ENCODE data around the gene HRC. TPM values are rescaled to one million over a fixed set of nuclear protein-coding genes. Genes with fewer than 3 reads are reported as not detected.
"Not testable (repeated sequence)": the region's sequence is repeated elsewhere in the genome, so short reads cannot be mapped to it uniquely, and the experiment has no call there.

Gene HRC
- total RNA-seq, 1 donor from 2014 or later: 2.1 TPM

GRCh38 chr19:49160450-49161189 is 5.4 kb upstream of the HRC start:
- DNase-seq (ENCODE audit: low spot score): no peak

DNA sequence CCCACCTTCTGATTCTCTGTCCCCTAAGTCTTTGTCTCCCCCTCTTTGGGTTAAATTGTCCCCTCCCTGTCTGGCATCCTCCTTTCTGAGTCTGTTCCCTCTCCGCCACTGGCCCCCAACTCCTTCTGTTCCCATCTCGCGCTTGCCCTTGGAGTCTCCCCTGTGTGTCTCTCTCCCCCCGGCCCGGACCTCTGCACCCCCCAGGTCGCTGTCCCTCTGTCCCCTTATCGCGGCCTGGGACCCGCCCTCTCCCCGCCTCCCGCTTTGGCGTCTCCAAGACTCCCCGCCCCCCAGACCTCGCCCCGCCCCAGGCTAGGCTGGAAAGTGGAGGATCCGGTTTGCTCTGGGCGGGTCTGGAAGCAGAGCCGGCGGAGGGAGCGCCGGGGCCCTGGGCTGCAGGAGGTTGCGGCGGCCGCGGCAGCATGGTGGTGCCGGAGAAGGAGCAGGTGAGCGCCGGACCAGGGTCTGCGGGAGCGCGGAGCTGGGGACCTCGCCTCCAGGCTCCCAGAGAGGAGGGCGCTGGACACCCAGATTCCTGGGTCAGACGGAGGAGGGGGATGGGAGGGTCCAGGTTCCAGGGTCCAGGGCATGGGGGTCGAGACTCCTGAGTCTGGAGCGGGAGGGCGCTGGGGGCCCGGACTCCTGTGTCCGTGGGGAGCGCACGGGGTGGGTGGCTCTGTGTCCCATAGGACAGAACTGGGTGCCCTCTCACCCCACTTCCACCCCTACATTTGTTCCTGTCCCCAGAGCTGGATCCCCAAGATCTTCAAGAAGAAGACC is 2.4 kb upstream of the HRC start, which contains the start of gene TRPM4:
Gene TRPM4 (plus strand): TSS at position 348 of the 780 bp plus-strand sequence. CDS start 75 bp downstream, at position 423.
- DNase-seq (ENCODE audit: low spot score): peak; percentile 89

DNA sequence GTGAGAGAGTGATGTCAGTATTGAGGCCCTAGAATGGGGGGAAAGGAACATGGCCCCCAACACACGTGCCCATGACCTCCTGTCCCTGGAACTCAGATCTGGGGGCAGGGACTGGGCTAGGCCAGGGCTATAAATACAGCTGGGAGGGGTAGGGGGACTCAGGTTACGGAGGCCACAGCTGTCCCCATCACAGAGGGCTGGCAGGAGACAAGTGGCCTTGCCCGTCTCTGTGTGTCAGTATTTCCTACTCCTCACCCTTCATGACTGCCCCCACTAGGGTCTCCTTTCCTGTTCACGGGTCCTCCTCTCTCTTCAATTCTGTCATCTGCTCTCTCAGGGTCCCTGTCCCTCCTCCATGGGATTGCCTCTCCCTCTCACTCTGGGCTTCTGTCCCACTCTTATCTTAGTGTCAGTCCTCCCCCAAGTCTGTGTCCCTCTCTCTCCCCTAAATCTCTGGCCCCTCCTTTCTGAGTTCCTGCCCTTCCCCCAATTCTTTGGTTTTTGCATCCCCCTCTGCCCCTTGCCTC is 687 bp upstream of the HRC start:
- DNase-seq (ENCODE audit: low spot score): no peak

- DNase-seq (ENCODE audit: low spot score): no peak
Measured at GRCh38 chr19:49154279-49154678, 917 bp downstream of the HRC start.

DNA sequence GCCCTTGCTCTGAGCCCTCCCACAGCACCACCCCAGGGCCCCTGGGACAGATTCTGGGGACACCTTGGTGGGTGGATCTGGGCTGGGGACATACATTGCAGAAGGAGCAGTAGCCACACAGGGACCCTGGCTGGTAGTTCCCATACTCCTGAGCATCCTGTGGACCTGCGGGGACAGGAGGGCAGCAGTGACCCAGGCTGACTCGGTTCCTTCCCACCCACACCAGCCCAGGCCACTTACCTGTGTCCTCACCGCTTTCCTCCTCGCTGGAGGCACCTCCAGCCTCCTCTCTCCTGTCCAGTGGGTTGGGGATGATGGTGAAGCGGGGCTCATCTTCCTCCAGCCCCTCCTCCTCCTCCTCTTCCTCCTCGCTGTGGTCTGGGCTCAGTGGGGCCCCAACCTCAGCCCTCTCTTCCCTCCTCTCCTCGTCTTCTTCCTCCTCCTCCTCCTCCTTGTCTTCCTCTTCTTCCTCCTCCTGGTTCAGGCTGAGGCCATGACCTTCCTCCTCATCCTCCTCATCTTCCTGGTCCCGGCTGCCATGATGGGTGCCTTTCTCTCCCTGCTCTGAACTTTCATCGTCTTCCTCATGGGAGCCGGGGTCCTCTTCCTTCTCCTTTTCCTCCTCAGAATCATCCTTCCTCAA is 1.9 kb downstream of the HRC start:
- no peak for DNase-seq (ENCODE audit: low spot score)

- DNase-seq (ENCODE audit: low spot score): no peak
Measured at GRCh38 chr19:49152119-49152550, 3.1 kb downstream of the HRC start.

- peak; percentile 94 for DNase-seq (ENCODE audit: low spot score)
Measured at GRCh38 chr19:49151267-49152118, 3.7 kb downstream of the HRC start.

GRCh38 chr19:49150944-49151243 is 4.3 kb downstream of the HRC start:
- no peak for DNase-seq (ENCODE audit: low spot score)

GRCh38 chr19:49150106-49150943 is 4.9 kb downstream of the HRC start:
- DNase-seq (ENCODE audit: low spot score): peak; percentile 92

DNA sequence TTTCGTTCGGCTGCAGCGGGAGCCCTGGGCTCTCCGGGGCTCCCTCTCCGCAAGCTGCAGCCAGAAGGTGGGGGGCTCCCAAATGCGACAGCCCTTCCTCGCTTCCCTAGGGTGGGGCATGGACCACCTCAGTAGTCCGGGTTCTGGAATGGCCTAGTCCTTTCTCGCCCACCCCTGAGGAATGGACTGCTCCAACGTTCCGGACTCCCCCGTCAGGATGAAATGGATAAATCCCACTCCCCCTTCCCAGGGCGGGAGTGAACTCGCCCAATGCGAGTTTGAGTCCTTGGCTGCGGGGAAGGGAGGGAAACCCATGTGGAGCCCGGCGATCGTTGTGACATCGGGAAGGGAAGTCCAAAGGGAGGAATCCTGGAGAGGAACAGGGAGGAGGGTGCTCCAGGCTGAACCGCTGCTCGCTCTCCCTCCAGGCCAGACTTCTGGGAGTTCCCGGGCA is 5.5 kb downstream of the HRC start:
- DNase-seq (ENCODE audit: low spot score): peak; percentile 67

- DNase-seq (ENCODE audit: low spot score): peak; percentile 98
Measured at GRCh38 chr19:49148784-49149651, 6.2 kb downstream of the HRC start.

DNA sequence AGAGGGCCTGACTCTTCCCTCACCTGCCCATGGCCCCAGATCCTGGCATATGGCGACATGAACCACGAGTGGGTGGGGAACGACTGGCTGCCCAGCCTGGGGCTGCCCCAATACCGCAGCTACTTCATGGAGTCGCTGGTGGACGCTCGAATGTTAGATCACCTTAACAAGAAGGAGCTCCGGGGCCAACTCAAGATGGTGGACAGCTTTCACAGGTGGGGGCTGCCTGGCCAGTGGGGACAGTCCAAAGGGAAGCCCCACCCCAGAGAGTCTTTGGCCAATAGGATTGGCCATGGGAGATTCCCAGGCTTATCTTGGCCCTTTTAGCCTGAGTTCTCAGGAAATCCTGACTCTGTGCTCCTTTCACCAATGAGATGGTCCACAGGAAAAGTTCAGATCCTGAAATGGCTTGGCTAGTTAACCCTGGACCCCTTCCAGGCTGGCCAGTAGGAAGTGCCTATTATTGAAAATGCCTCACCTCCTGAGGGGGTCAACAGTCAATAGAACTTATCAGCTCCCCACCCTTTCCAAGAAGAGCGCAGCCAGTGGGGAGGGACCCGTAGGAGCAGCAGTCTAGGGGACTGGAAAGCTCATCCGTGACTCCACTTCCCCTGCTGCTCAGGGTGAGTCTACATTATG is 7.0 kb downstream of the HRC start:
- DNase-seq (ENCODE audit: low spot score): no peak

- DNase-seq (ENCODE audit: low spot score): not testable (repeated sequence)
Measured at GRCh38 chr19:49146408-49146770, 8.8 kb downstream of the HRC start.

- peak; percentile 77 for DNase-seq (ENCODE audit: low spot score)
Measured at GRCh38 chr19:49145573-49146407, 9.4 kb downstream of the HRC start.

GRCh38 chr19:49142866-49143335 is 12.3 kb downstream of the HRC start:
- peak; percentile 89 for DNase-seq (ENCODE audit: low spot score)

DNA sequence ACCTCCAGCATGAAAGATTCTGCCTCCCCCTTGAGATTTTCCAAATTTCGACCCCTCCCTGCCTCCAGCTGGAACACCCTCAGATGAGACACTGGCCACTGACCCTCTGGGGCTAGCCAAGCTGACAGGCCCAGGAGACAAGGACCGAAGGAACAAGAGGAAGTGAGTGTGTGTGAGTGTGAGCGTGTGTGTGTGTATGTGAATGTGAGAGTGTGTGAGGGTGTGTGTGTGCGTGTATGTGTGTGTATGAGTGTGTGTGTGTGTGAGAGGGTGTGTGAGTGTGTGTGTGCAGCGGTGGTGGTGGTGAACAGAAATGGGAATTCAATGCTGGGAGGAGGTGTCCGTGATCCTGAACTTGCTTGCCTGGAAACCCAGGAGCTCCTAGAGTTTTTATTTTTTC is 13.8 kb downstream of the HRC start:
- DNase-seq (ENCODE audit: low spot score): no peak

DNA sequence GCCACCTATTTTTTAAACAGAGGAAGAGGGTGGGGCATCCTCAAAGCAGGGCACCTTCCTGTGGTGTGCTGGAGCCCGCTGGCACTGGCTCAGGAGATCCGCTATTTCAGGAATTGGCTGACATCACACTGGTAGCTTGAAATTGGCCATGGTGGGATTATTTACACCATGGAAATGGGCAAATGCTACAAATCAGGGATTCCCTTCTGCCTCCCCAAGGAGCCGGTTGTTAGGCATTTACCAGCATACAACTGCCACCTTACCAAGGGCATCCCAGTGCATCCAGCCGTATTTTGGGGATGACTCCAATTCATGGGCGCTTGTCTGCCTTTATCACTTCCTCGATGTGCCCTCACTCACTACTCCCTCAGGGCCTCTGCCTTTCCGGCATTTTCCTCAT is 14.2 kb downstream of the HRC start:
- DNase-seq (ENCODE audit: low spot score): no peak

DNA sequence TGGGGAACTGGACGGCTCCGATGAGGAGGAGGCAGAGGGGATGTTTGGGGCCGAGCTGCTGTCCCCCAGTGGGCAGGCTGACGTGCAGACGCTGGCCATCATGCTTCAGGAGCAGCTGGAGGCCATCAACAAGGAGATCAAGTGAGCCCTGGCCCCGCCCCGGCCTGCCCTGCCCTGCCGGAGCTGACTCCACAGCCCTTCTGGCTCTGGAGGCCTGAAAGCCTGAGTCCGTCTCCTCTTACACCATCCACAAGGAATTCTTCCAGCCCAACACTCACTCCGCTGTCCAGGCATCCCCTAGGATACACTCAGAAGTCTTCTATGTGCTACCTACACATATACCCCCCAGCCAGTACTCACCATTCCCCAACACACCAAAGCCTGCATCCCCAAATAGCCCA is 18.4 kb downstream of the HRC start:
- no peak for DNase-seq (ENCODE audit: low spot score)
